Renal pelvis (tissue), 4 donors: ENCODE measurements around the gene LTBP3. TPM values are rescaled to one million over a fixed set of nuclear protein-coding genes. Genes with fewer than 3 reads are reported as not detected.
A peak's percentile ranks its signal among the peaks of the same experiment; 100 is the strongest.

ENCODE experiments used
- DNase-seq: peaks from one replicate; pipeline ENCODE4 v3.0.0-alpha.2; 2013
- polyA plus RNA-seq, 3 donors: library from polyadenylated mRNA; unstranded; fragments of 120-200 nt; gene quantifications; one replicate each; pipeline ENCODE4 v1.2.1, GENCODE V29; 2013; ENCODE audit not compliant: insufficient read length in 3 of 3

The LTBP3 gene
- polyA plus RNA-seq, 3 donors, result 132 to 148 (median 146) TPM

DNA sequence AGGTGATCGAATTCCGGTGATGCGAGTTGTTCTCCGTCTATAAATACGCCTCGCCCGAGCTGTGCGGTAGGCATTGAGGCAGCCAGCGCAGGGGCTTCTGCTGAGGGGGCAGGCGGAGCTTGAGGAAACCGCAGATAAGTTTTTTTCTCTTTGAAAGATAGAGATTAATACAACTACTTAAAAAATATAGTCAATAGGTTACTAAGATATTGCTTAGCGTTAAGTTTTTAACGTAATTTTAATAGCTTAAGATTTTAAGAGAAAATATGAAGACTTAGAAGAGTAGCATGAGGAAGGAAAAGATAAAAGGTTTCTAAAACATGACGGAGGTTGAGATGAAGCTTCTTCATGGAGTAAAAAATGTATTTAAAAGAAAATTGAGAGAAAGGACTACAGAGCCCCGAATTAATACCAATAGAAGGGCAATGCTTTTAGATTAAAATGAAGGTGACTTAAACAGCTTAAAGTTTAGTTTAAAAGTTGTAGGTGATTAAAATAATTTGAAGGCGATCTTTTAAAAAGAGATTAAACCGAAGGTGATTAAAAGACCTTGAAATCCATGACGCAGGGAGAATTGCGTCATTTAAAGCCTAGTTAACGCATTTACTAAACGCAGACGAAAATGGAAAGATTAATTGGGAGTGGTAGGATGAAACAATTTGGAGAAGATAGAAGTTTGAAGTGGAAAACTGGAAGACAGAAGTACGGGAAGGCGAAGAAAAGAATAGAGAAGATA, 59.0 kb downstream of the LTBP3 start, which contains the start of gene MALAT1:
Gene MALAT1, plus strand, starts transcription at position 69 of the 736 bp plus-strand sequence.
- peak; percentile 97 for DNase-seq

DNA sequence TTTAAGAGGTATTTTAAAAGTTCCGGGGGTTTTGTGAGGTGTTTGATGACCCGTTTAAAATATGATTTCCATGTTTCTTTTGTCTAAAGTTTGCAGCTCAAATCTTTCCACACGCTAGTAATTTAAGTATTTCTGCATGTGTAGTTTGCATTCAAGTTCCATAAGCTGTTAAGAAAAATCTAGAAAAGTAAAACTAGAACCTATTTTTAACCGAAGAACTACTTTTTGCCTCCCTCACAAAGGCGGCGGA, 59.5 kb downstream of the LTBP3 start:
- DNase-seq, result no peak

DNA sequence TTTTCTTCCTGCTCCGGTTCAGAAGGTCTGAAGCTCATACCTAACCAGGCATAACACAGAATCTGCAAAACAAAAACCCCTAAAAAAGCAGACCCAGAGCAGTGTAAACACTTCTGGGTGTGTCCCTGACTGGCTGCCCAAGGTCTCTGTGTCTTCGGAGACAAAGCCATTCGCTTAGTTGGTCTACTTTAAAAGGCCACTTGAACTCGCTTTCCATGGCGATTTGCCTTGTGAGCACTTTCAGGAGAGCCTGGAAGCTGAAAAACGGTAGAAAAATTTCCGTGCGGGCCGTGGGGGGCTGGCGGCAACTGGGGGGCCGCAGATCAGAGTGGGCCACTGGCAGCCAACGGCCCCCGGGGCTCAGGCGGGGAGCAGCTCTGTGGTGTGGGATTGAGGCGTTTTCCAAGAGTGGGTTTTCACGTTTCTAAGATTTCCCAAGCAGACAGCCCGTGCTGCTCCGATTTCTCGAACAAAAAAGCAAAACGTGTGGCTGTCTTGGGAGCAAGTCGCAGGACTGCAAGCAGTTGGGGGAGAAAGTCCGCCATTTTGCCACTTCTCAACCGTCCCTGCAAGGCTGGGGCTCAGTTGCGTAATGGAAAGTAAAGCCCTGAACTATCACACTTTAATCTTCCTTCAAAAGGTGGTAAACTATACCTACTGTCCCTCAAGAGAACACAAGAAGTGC, 60.0 kb downstream of the LTBP3 start:
- DNase-seq, result no peak

DNA sequence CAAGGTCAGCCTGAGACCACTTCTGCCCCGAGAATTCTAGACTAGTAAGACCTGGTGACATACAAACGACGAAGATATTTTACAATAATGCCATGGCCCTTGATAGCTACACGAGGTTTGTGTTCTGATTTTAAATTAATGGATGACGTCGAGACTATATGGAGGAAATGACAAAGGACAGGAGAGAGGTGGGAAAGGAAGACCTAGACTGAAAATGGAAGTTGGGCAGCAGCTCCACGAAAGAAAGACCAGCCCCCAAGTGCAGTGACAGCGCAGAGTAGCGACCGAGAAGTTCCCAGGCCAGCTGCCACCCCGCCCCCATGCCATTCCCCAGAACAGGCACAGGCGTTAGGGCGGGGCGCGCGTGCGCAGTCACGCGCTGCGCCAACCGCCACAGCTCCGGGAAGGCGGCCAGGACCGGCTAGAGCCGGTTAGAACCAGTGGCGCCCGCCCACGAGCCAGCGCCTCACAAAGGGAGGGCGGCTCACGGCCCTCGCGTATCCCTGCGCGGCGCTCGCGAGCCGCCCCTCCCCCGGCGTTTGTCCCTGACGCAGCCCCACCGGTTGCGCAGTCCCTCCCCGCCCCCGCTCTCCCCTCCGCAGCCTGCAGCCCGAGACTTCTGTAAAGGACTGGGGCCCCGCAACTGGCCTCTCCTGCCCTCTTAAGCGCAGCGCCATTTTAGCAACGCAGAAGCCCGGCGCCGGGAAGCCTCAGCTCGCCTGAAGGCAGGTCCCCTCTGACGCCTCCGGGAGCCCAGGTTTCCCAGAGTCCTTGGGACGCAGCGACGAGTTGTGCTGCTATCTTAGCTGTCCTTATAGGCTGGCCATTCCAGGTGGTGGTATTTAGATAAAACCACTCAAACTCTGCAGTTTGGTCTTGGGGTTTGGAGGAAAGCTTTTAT, 60.8 kb downstream of the LTBP3 start:
- peak; percentile 98 for DNase-seq

DNA sequence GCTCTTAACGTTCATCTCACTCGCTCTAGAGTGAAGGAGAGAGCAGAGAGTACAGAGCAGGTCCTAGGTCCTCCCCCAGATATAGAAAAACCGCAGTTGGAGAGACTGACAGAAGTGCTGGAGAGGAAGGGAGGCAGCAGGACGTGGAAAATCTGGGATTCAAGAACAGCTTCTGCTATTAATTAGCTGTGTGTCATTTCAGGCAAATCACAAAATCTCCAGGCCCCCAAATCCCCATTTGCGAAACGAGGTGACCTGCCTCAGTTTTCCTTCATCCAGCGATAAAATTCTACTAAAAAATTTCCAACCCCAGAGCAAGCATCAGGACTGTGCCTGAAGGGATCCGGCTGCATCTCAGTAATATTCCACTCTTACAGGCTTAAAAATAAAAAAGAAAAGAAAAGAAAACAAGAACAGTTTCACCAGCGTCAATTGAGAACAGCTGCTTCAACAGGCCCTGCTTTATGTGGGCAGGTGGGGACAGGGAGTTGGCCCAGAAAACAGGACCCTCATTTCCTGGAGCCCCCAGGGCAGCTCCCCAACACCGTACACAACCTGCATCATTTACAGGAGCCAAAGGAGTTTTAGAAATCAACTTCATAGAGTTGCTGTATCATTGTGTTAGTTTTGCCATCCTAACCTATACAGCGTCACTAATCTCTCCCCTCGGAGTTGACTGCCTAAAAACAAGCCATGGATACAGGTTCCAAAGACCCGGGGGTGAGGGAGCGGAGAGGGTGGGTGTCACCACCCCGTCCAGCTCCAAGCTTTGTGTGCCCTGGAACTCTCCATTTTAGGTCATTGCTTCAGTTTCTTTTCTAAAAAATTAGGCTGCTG, 61.6 kb downstream of the LTBP3 start:
- no peak for DNase-seq

DNA sequence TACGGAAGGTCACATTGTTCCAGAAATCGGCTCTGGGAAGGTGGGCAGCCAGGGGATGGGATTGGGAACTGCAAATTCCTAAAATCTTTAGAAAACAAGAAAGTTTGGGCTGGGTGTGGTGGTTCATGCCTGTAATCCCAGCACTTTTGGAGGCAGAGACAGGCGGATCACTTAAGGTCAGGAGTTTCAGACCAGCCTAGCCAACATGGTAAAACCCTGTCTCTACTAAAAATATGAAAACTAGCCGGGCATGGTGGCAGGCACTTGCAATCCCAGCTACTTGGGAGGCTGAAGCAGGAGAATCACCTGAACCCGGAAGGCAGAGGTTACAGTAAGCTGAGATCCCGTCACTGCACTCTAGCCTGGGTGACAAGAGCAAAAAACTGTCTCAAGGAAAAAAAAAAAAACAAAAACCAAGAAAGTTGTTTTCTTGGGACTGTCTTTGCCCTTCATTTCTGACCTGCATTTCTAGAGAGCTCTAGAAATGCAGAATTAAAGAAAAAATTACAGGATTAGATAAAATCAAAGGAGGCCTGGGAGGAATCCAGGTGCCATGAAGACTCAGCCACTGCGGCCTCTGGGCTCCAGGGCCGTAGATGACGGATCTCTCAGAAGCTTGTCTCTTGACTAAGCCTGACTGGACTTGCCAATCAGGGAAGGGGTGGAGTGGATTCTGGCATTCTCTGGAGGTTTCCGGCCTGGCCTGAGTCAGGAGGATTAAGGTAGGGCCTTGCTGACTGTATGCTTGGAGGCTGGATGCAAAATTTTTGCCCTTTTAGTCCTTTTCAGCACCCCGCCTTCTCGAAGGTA, 64.6 kb downstream of the LTBP3 start:
- DNase-seq, result no peak

DNA sequence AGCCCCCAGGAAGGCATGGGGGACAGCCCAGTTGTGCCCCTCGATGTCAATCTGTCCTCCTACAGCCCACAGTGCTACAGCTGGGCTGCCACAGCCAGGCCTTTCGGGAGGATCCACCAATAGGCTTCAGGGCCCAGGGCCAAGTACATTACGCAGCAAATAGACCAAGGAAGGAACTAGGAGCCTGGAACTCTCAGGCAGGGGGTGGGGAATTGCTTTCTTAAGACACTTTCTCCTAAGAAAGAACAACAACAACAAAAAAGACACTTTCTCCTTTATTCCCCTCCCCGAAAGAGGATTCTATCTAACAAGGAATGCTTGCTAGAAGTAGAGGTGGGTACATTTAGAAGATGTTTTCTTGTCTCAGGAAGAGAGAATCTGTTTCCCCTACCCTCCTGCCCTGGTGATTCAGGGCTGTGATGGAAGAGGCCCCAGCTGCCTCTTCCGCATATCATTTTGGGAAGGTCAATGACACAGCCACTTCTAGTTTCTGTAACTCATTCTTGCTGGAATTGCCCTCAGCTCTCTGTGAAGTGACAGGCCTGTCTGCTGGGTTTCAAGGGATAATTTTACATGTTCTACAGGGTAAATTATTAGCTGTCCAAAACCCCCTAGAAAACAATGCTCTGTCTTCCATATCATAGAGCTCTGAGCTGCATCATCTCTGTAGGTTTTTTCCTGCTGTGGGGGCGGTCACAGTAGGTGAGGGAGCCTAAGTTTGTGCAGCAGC, 65.4 kb downstream of the LTBP3 start:
- no peak for DNase-seq

DNA sequence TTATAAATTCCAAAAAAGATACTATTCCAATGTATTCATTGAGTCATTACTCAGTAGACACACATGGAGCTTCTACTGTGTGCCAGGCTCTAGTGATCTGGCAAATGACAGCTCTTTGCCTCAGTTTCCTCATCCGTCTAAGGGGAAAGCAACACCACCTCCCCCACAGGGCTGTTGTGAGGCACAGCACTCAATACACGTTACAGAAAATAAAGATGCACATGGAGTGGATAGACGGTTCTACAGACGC, 65.8 kb downstream of the LTBP3 start:
- DNase-seq, result no peak

DNA sequence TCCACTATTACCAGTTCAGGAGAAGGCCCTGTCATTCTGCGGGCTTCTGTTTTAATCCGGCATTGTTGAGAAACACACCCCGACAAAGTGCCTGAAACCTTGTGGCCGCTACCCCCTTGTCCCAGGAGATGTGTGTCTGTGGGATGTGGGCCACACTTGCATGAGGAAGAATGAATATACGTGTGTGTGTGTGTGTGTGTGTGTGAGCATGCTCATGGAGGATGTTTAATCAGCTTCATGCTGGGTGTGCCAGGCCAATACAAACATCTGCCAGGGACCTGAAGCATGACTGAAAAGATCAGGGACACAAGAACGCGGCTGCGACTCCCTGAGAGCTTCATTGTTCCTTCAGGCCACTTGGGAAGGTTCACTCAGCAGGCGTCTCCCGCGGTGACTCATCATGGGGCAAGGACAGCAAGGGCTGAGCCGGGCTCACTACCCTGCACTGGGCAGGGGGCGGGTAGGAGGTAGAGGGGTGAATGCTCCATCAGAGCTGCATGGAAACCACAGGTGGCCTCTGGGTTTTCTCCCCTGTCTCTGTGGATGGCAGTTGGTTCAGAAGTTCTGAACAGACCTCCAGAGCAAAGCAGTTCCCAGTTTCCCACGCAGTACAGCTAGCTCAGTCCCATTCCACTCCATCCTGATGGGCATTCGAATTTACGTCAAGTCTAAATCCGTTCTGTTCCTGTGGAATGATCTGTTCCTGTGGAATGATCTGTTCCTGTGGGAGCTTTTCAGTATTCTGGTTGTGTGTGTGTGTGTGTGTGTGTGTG, 66.4 kb downstream of the LTBP3 start:
- no peak for DNase-seq

DNA sequence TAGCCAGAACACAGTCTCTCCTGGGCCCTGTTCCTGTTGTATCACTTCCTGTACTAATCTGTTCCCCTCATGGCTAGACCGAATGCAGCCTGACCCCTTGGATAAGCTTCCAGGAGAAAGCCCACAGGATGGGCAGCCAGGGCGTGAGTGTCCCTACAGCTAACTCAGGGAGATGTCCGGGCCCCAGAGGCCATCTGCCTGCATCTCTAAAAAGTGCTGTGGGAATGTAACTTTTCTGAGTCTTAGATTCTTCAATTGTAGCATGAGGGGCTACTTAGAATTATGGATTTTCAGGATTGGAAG, 67.0 kb downstream of the LTBP3 start:
- no peak for DNase-seq

DNA sequence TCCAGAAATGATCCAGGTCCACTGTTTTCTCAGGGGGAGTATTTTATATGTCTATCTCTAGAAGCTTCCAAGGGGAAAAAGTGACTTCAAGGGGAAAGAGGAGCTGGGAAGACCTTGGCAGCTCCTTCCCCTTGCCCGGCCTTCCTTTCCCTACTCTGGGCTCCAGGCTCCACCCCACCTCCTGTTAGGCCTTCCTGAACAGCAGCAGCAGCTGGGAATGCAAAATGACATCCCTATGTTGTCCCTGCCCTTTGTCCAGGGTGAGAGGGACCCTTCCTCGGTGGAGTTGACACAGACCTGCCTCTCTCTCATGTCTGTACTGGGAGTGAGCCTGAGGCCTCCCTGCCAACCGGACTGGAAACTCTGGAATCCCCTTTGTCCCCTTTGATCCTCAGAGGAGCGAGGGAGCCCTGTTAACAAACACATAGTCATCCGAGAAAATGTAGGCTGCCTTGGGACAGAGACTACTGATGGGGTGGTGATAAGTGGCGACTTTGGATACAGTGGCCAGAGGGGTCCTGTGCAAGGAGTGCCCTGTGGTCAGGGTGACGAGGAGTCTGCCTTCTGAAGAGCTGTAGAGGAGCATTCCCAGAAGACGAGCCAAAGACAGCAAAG, 68.3 kb downstream of the LTBP3 start:
- no peak for DNase-seq

DNA sequence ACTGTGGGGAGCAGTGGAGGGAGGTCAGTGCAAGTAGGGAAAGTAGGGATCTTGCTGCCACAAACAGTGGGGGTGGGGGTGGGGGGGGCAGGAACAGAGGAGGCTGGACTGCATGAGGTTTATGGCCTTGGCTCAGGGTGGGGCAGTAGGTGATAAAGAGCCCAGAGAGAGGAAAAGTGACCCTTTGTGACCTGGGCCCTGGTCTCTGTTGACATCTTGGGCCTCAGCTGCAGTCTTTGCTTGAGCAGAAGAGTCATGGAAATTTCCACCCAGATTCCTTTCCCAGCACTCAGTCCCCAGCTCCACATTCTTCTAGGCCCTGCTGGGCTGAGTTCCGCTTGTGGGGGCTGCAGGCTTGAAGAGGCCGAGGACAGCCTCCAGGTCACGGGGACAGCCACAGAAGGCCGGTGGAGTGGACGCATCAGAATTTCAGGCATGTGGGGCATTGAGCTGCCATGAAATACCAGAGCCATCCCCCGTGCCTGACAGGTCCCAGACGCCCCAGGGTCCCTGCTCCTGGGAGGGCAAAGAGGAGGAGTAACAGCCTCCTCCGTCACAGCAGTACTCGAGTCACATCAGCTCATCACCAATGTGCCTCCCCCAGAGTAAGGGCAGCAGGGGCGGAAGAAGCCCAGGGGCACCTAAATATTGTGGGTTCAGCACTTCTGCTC, 69.0 kb downstream of the LTBP3 start:
- DNase-seq, result peak; percentile 77

Other genes starting within 250 kb of the LTBP3 start
- 10 to 100 TPM; 10.2 to 18.6 (median 12.9) TPM for gene CDC42EP2, start 243.5 kb downstream of the LTBP3 start, polyA plus RNA-seq
- gene DPF2, start 224.5 kb downstream of the LTBP3 start, polyA plus RNA-seq, result 100 to 1,000 TPM in 1 of 3 donors, 10 to 100 TPM in 2; 96.7 to 102 (median 98.0) TPM
- gene TIGD3, start 203.6 kb downstream of the LTBP3 start, polyA plus RNA-seq, result under 1 TPM; 0.55 to 0.78 (median 0.61) TPM
- gene SLC25A45, start 175.7 kb downstream of the LTBP3 start, polyA plus RNA-seq, result 1 to 10 TPM; 5.6 to 8.7 (median 8.1) TPM
- gene FRMD8, start 171.7 kb downstream of the LTBP3 start, polyA plus RNA-seq, result 10 to 100 TPM; 20.4 to 26.7 (median 21.0) TPM
- gene NEAT1, start 135.6 kb downstream of the LTBP3 start, polyA plus RNA-seq, result 100 to 1,000 TPM; 120 to 327 (median 277) TPM
- 1,000 to 10,000 TPM in 2 of 3 donors, 100 to 1,000 TPM in 1; 788 to 1,101 (median 1,002) TPM for gene MALAT1, start 59.3 kb downstream of the LTBP3 start, polyA plus RNA-seq
- gene SCYL1, start 33.3 kb downstream of the LTBP3 start, polyA plus RNA-seq, result 10 to 100 TPM; 77.3 to 92.5 (median 81.5) TPM
- 10 to 100 TPM; 55.5 to 72.1 (median 62.8) TPM for gene ZNRD2, start 12.1 kb upstream of the LTBP3 start, polyA plus RNA-seq
- gene FAM89B, start 14.2 kb upstream of the LTBP3 start, polyA plus RNA-seq, result 10 to 100 TPM; 21.2 to 35.4 (median 25.4) TPM
- 10 to 100 TPM; 12.5 to 18.8 (median 18.2) TPM for gene EHBP1L1, start 17.7 kb upstream of the LTBP3 start, polyA plus RNA-seq
- gene KCNK7, start 37.4 kb upstream of the LTBP3 start, polyA plus RNA-seq, result under 1 TPM; 0.21 to 0.27 (median 0.27) TPM
- 10 to 100 TPM; 47.4 to 60.4 (median 49.3) TPM for gene MAP3K11, start 55.9 kb upstream of the LTBP3 start, polyA plus RNA-seq
- gene PCNX3, start 57.4 kb upstream of the LTBP3 start, polyA plus RNA-seq, result 10 to 100 TPM; 35.5 to 43.8 (median 39.2) TPM
- gene SIPA1, start 79.7 kb upstream of the LTBP3 start, polyA plus RNA-seq, result 10 to 100 TPM; 24.1 to 34.5 (median 34.3) TPM
- 10 to 100 TPM; 54.3 to 60.4 (median 60.4) TPM for gene RELA, start 104.6 kb upstream of the LTBP3 start, polyA plus RNA-seq
- gene KAT5, start 153.9 kb upstream of the LTBP3 start, polyA plus RNA-seq, result 10 to 100 TPM; 73.1 to 83.6 (median 73.5) TPM
- gene RNASEH2C, start 162.4 kb upstream of the LTBP3 start, polyA plus RNA-seq, result 10 to 100 TPM; 46.8 to 53.6 (median 51.3) TPM
- 10 to 100 TPM in 2 of 3 donors, 1 to 10 TPM in 1; 7.9 to 10.9 (median 10.8) TPM for gene AP5B1, start 222.6 kb upstream of the LTBP3 start, polyA plus RNA-seq
- gene OVOL1, start 228.7 kb upstream of the LTBP3 start, polyA plus RNA-seq, result 10 to 100 TPM; 14.6 to 17.3 (median 17.1) TPM